HEK293T (cell line): ENCODE measurements around the gene PDZD8.
"Not testable (repeated sequence)": the region's sequence is repeated elsewhere in the genome, so short reads cannot be mapped to it uniquely, and the experiment has no call there.

Source experiments
- CTCF ChIA-PET: fragments of 350-600 bp; formaldehyde crosslinking; extraction: SDS; loops from one replicate; lab custom pipeline; 2021; ENCODE audit warnings: antibody characterized with exemption, inconsistent platforms; lab: Yijun Ruan, JAX
- POLR2A ChIA-PET: fragments of 350-600 bp; formaldehyde crosslinking; extraction: SDS; loops from one replicate; lab custom pipeline; 2020; ENCODE audit warnings: antibody characterized with exemption, inconsistent platforms; lab: Yijun Ruan, JAX
- DNase-seq: peaks from one replicate; pipeline ENCODE4 v3.0.0; 2012; ENCODE audit warnings: mixed read lengths; ENCODE audit errors: extremely low spot score
- ARNT ChIP-seq: fragments of 450-650 bp; IDR thresholded peaks from 2 replicates; pipeline ENCODE4 v1.6.1; 2017; ENCODE audit warnings: mild to moderate bottlenecking
- BHLHE40 ChIP-seq: fragments of 450-650 bp; IDR thresholded peaks from 2 replicates; pipeline ENCODE4 v1.6.1; 2016; ENCODE audit warnings: mild to moderate bottlenecking, moderate library complexity, borderline replicate concordance
- CTBP1 ChIP-seq: fragments of 450-650 bp; IDR thresholded peaks from 2 replicates; pipeline ENCODE4 v1.6.1; 2016; ENCODE audit warnings: borderline replicate concordance
- ELF4 ChIP-seq: fragments of 450-650 bp; IDR thresholded peaks from 2 replicates; pipeline ENCODE4 v1.6.1; 2017; ENCODE audit warnings: antibody characterized with exemption
- FOXA1 ChIP-seq: fragments of 450-650 bp; IDR thresholded peaks from 2 replicates; pipeline ENCODE4 v1.6.1; 2016; ENCODE audit warnings: mild to moderate bottlenecking
- FOXK2 ChIP-seq: fragments of 450-650 bp; IDR thresholded peaks from 2 replicates; pipeline ENCODE4 v1.6.1; 2016; ENCODE audit warnings: mild to moderate bottlenecking
- FOXM1 ChIP-seq: fragments of 450-650 bp; IDR thresholded peaks from 2 replicates; pipeline ENCODE4 v1.6.1; 2017; ENCODE audit warnings: mild to moderate bottlenecking, borderline replicate concordance
- HDGF ChIP-seq: fragments of 450-650 bp; IDR thresholded peaks from 2 replicates; pipeline ENCODE4 v1.6.1; 2017; ENCODE audit warnings: antibody characterized with exemption, borderline replicate concordance
- L3MBTL2 ChIP-seq: fragments of 450-650 bp; conservative IDR thresholded peaks from 2 replicates; pipeline ENCODE4 v1.6.1; 2016; ENCODE audit warnings: mild to moderate bottlenecking
- LEF1 ChIP-seq: fragments of 450-650 bp; IDR thresholded peaks from 2 replicates; pipeline ENCODE4 v1.6.1; 2017; ENCODE audit warnings: mild to moderate bottlenecking, borderline replicate concordance
- NFRKB ChIP-seq: fragments of 450-650 bp; IDR thresholded peaks from 2 replicates; pipeline ENCODE4 v1.6.1; 2016; ENCODE audit warnings: mild to moderate bottlenecking, moderate library complexity
- PKNOX1 ChIP-seq: fragments of 450-650 bp; IDR thresholded peaks from 2 replicates; pipeline ENCODE4 v1.6.1; 2016
- SP1 ChIP-seq: fragments of 450-650 bp; IDR thresholded peaks from 2 replicates; pipeline ENCODE4 v1.6.1; 2017
- SUZ12 ChIP-seq: fragments of 450-650 bp; IDR thresholded peaks from 2 replicates; pipeline ENCODE4 v1.6.1; 2016; ENCODE audit warnings: mild to moderate bottlenecking
- TARDBP ChIP-seq: fragments of 450-650 bp; IDR thresholded peaks from 2 replicates; pipeline ENCODE4 v1.6.1; 2016
- ZNF384 ChIP-seq: fragments of 450-650 bp; IDR thresholded peaks from 2 replicates; pipeline ENCODE4 v1.6.1; 2016

PDZD8 gene

GRCh38 chr10:117306674-117307073 is 68.6 kb downstream of the PDZD8 start:
- ChIA-PET CTCF (no interaction called here), POLR2A (no interaction called here)
- TF ChIP-seq NFRKB: no peak
- no peak for DNase-seq

GRCh38 chr10:117303451-117303850 is 71.8 kb downstream of the PDZD8 start:
- DNase-seq, CTCF ChIA-PET, POLR2A ChIA-PET: not testable (repeated sequence)

GRCh38 chr10:117300671-117301070 is 74.6 kb downstream of the PDZD8 start:
- TF ChIP-seq FOXA1 (no peak), FOXM1 (no peak), LEF1 (no peak)
- ChIA-PET CTCF (interaction anchor here (0.5 kb wide), 1 partner anchor 10 kb away, joined by 5 read pairs; no protein-coding TSS in a partner anchor), POLR2A (no interaction called here)
- DNase-seq: no peak

DNA sequence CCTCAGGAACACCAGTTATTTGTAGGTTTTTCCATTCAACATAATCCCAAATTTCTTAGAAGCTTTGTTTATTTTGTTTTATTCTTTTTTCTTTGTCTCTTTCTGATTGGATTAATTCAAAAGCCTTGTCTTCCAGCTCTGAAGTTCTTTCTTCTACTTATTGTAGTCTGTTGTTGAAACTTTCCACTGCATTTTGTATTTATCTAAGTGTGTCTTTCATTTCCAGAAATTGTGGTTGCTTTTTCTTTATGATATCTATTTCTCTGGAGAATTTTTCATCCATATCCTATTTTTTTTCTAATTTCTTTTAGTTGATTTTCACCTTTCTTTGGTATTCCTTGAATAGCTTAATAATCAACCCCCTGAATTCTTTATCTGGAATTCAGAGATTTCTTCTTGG is 75.8 kb downstream of the PDZD8 start:
- DNase-seq: no peak
- CTCF ChIA-PET: no interaction called here
- TF ChIP-seq NFRKB (no peak), FOXK2 (no peak), BHLHE40 (no peak), SP1 (no peak), L3MBTL2 (no peak), SUZ12 (no peak), ARNT (no peak), ZNF384 (no peak), LEF1 (no peak)
- POLR2A ChIA-PET: no interaction called here

DNA sequence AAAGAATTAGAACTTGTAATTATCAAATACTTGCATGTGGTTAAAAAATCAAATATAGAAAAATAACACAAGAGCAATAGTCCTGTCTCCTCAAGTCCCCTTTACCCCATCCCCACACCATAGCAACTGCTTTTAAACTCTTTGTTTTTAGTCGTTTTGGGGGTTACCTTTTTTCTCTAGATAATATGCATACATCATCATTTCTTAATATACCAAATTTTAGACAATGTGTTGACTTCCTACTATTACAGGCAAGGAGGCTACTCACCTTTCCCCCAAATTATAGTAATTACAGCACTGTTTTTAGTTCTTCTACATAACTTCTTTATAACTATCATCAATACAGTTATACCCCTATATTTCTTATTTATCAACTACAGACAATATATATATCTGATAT is 77.0 kb downstream of the PDZD8 start:
- TF ChIP-seq FOXM1 (no peak), SP1 (no peak), FOXK2 (no peak), SUZ12 (no peak), ARNT (no peak), HDGF (no peak), ELF4 (no peak), L3MBTL2 (no peak), PKNOX1 (no peak), NFRKB (no peak), TARDBP (no peak), LEF1 (no peak), ZNF384 (no peak), FOXA1 (no peak), BHLHE40 (no peak), CTBP1 (no peak)
- DNase-seq: no peak
- POLR2A ChIA-PET: no interaction called here
- CTCF ChIA-PET: no interaction called here

- no peak for DNase-seq
- CTCF ChIA-PET: interaction anchor here (0.6 kb wide), 1 partner anchor 24 kb away, joined by 3 read pairs; no protein-coding TSS in a partner anchor
- no peak for TF ChIP-seq LEF1
- no peak for TF ChIP-seq FOXK2
- TF ChIP-seq ELF4: no peak
- no peak for TF ChIP-seq ARNT
- TF ChIP-seq CTBP1: no peak
- TF ChIP-seq ZNF384: no peak
- TF ChIP-seq FOXA1: no peak
- TF ChIP-seq TARDBP: no peak
- TF ChIP-seq SP1: no peak
- no peak for TF ChIP-seq NFRKB
- TF ChIP-seq SUZ12: no peak
- POLR2A ChIA-PET: no interaction called here
These were observed 80.5 kb downstream of the PDZD8 start for GRCh38 chr10:117294735-117295134.

DNA sequence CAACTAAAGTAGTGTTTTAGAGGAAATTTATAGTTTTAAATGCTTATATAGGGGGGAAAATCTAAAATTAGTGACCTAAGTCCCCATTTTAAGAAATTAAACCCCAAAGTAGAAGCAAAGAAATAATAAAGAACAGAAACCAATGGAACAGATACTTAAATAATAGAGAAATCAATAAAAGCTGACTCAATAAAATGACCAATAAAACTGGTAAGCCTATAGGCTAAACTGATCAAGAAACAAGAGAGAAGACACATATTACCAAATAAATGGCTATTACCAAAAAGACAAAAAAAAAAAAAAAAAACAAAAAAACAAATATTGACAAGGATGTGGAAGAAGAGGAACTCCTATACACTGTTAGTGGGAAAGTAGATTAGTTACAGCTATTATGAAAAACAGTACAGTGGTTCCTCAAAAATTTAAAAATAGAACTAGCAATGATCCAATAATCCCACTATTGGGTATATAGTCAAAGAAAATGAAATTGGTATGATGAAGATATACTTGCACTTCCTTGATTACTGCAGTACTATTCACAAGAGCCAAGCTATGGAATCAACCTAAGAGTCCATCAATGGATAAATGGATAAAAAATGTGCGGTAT is 81.1 kb downstream of the PDZD8 start:
- POLR2A ChIA-PET: no interaction called here
- TF ChIP-seq ARNT: no peak
- TF ChIP-seq BHLHE40: no peak
- no peak for TF ChIP-seq HDGF
- TF ChIP-seq SUZ12: no peak
- no peak for TF ChIP-seq FOXA1
- no peak for TF ChIP-seq L3MBTL2
- no peak for TF ChIP-seq PKNOX1
- no peak for TF ChIP-seq FOXK2
- no peak for TF ChIP-seq SP1
- TF ChIP-seq NFRKB: no peak
- no peak for TF ChIP-seq ZNF384
- TF ChIP-seq LEF1: no peak
- no peak for TF ChIP-seq CTBP1
- TF ChIP-seq ELF4: no peak
- DNase-seq: no peak
- CTCF ChIA-PET: no interaction called here

DNA sequence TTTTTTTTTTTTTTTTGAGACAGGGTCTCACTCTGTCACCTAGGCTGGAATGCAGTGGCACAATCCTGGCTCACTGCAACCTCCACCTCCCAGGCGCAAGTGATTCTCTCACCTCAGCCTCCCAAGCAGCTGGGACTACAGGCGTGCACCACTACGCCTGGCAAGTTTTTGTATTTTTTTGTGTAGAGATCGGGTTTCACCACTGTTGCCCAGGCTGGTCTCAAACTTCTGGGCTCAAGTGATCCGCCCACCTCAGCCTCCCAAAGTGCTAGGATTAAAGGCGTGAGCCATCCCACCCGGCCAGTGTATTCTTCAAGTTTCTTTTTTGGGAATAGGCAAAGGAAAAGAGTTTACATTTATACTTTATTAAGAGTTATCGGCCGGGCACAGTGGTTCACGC is 84.4 kb downstream of the PDZD8 start:
- POLR2A ChIA-PET, DNase-seq, CTCF ChIA-PET: not testable (repeated sequence)
